Measurements from ENCODE around the gene COL27A1. TPM values are rescaled to one million over a fixed set of nuclear protein-coding genes. Genes with fewer than 3 reads are reported as not detected.

COL27A1 gene
- polyA plus RNA-seq, 4 donors = 31.8 to 52.3 (median 39.3) TPM

GRCh38 chr9:114291886-114292590, 136.7 kb downstream of the COL27A1 start:
- no peak for DNase-seq (ENCODE audit: low read depth in 4 of 4, low spot score in 3 of 4)

- no peak for DNase-seq (ENCODE audit: low read depth in 4 of 4, low spot score in 3 of 4)
These were observed 139.3 kb downstream of the COL27A1 start for GRCh38 chr9:114294664-114295063.

- no peak for DNase-seq (ENCODE audit: low read depth in 4 of 4, low spot score in 3 of 4)
These were observed 141.0 kb downstream of the COL27A1 start for GRCh38 chr9:114296338-114296737.

GRCh38 chr9:114299286-114300152, 144.2 kb downstream of the COL27A1 start:
- no peak for DNase-seq (ENCODE audit: low read depth in 4 of 4, low spot score in 3 of 4)

- no peak for DNase-seq (ENCODE audit: low read depth in 4 of 4, low spot score in 3 of 4)
These were observed 145.0 kb downstream of the COL27A1 start for GRCh38 chr9:114300153-114300845.

- no peak for DNase-seq (ENCODE audit: low read depth in 4 of 4, low spot score in 3 of 4)
These were observed 145.8 kb downstream of the COL27A1 start for GRCh38 chr9:114300846-114301797.

GRCh38 chr9:114301798-114302565, 146.6 kb downstream of the COL27A1 start:
- no peak for DNase-seq (ENCODE audit: low read depth in 4 of 4, low spot score in 3 of 4)

GRCh38 chr9:114302727-114303126, 147.4 kb downstream of the COL27A1 start:
- DNase-seq (ENCODE audit: low read depth in 4 of 4, low spot score in 3 of 4) = no peak

GRCh38 chr9:114303571-114303970, 148.2 kb downstream of the COL27A1 start:
- DNase-seq (ENCODE audit: low read depth in 4 of 4, low spot score in 3 of 4) = no peak

GRCh38 chr9:114303977-114304376, 148.6 kb downstream of the COL27A1 start:
- no peak for DNase-seq (ENCODE audit: low read depth in 4 of 4, low spot score in 3 of 4)

- no peak for DNase-seq (ENCODE audit: low read depth in 4 of 4, low spot score in 3 of 4)
These were observed 149.3 kb downstream of the COL27A1 start for GRCh38 chr9:114304416-114305188.

GRCh38 chr9:114307899-114308267, 152.5 kb downstream of the COL27A1 start:
- no peak for DNase-seq (ENCODE audit: low read depth in 4 of 4, low spot score in 3 of 4)

- no peak for DNase-seq (ENCODE audit: low read depth in 4 of 4, low spot score in 3 of 4)
These were observed 153.1 kb downstream of the COL27A1 start for GRCh38 chr9:114308361-114308950.

- no peak for DNase-seq (ENCODE audit: low read depth in 4 of 4, low spot score in 3 of 4)
These were observed 153.8 kb downstream of the COL27A1 start for GRCh38 chr9:114309096-114309495.

- DNase-seq (ENCODE audit: low read depth in 4 of 4, low spot score in 3 of 4) = no peak
These were observed 155.4 kb downstream of the COL27A1 start for GRCh38 chr9:114310471-114311450.

GRCh38 chr9:114311571-114312512, 156.5 kb downstream of the COL27A1 start:
- no peak for DNase-seq (ENCODE audit: low read depth in 4 of 4, low spot score in 3 of 4)
